Coronary artery (tissue), 2 donors: ENCODE data around the gene CCNJL.

Source experiments
- DNase-seq: peaks from one replicate; pipeline ENCODE4 v3.0.0-alpha.2; 2017; ENCODE audit warnings: low spot score
- H3K27ac ChIP-seq, 2 donors: fragments of 200-600 bp; sonication (generic); one replicate each; pipeline ENCODE4 v1.5.1; 2016 to 2019
- H3K4me3 ChIP-seq: fragments of 200-600 bp; sonication (generic); 2 replicates; pipeline ENCODE4 v1.5.1; 2016; ENCODE audit warnings: mild to moderate bottlenecking, moderate library complexity
- TF ChIP-seq, protein P1 (sequence below): fragments of 200-600 bp; sonication (generic); IDR thresholded peaks from one replicate; pipeline ENCODE4 v1.5.1; 2019; ENCODE audit warnings: antibody characterized with exemption

CCNJL gene

DNA sequence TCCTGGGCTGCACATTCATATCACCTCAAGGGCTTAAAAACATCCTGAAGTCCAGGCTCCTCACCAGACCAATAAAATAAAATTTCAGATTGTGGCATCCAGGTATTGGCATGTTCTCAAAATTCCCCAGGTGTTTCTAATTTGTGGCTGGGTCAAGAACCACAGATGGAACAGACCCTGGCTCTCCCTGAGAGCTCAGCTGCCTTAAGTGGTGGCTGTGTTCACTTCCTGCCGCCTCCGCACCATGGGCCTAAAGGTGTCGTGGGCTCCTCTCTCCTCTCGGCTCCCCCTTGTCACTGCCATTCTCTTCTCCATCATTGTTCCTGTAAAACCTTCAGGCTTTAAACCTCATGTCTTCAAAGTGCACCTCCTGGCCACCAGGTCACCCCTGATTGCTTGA lies 17.8 kb upstream of the CCNJL start:
- Histone ChIP-seq H3K4me3 (no peak overlapping the region), H3K27ac (no peak overlapping the region)
- no peak for DNase-seq
- TF ChIP-seq, protein P1, sequence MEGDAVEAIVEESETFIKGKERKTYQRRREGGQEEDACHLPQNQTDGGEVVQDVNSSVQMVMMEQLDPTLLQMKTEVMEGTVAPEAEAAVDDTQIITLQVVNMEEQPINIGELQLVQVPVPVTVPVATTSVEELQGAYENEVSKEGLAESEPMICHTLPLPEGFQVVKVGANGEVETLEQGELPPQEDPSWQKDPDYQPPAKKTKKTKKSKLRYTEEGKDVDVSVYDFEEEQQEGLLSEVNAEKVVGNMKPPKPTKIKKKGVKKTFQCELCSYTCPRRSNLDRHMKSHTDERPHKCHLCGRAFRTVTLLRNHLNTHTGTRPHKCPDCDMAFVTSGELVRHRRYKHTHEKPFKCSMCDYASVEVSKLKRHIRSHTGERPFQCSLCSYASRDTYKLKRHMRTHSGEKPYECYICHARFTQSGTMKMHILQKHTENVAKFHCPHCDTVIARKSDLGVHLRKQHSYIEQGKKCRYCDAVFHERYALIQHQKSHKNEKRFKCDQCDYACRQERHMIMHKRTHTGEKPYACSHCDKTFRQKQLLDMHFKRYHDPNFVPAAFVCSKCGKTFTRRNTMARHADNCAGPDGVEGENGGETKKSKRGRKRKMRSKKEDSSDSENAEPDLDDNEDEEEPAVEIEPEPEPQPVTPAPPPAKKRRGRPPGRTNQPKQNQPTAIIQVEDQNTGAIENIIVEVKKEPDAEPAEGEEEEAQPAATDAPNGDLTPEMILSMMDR, result no peak

DNA sequence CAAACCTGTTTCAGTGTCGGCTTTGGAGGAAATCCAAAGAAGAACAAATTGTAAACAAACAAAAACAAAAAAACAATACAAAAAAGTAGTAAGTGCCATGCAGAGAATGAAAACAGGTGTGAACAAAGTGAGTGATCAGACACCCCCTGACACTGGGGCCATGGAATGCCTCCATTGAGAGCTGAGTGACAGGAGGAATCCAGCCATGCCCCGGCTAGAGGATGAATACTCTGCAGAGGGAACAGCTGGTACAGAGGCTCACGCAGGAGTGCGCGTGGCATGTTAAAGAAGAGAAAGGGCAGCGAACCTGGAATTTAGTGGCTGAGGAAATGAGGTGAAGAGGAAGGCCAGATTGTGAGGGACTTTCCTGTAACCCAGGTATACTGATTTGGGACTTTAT lies 15.5 kb upstream of the CCNJL start:
- TF ChIP-seq, protein P1, result no peak
- no peak overlapping the region for H3K27ac ChIP-seq
- H3K4me3 ChIP-seq, result no peak overlapping the region
- DNase-seq, result no peak

DNA sequence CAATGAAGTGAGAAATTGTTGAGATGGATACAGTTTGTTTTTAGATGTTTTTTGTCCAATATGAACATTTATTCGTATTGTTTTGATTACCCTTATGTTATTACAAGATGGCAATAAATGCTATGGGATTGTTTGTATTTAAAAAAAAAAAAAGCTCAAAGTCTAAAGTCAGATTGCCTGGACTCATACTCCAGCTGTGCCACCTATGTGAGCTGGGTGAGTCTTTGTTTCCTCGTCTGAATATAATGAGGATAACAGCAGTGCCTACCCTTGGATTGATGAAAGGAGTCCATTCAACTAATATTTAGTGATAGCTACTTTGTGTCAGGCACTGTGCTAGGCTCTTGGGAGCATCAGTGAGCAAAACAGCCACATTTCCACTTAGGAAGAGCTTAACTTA lies 14.6 kb upstream of the CCNJL start:
- Histone ChIP-seq H3K4me3 (no peak overlapping the region), H3K27ac (no peak overlapping the region)
- TF ChIP-seq, protein P1, result no peak
- DNase-seq, result no peak

DNA sequence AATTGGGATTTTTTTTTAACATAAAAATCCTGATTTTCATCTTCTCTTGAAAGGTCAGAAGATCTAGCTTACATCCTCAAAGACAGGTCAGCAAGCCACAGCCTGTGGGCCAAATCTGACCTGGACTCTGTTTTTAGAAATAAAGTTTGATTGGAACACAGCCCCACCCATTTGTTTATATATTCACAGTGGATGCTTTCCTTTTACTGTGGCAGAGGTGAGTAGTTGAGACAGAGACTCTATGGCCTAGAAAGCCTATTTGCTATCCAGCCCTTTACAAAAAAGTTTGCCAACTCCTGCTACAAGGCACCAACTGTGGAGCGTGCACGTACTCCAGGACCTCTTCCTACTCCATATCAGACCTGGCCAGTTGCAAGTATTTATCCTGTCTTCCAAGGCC lies 13.4 kb upstream of the CCNJL start:
- Histone ChIP-seq H3K4me3 (no peak overlapping the region), H3K27ac (no peak overlapping the region)
- no peak for DNase-seq
- TF ChIP-seq, protein P1, result no peak

DNA sequence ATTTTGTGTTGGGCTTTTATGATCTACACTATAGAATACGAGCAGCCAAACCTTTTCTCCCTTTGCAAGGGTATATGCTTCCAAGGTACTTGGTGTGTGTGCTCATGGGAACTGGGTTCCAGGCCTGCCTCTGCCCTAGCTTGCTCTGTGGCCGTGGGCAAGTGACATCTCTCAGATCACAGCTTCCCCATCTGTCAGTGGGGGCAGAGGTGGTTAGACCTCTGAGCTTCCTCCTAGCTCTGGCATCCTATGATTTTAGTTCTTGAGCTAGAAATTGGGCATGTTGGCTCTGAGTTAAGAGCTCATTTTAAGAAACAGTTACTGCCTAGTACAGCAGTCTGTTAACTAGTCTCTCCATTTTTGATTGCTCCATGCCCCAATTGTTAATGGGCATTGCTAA lies 12.5 kb upstream of the CCNJL start:
- Histone ChIP-seq H3K4me3 (no peak overlapping the region), H3K27ac (no peak overlapping the region)
- TF ChIP-seq, protein P1, result no peak
- DNase-seq, result no peak

DNA sequence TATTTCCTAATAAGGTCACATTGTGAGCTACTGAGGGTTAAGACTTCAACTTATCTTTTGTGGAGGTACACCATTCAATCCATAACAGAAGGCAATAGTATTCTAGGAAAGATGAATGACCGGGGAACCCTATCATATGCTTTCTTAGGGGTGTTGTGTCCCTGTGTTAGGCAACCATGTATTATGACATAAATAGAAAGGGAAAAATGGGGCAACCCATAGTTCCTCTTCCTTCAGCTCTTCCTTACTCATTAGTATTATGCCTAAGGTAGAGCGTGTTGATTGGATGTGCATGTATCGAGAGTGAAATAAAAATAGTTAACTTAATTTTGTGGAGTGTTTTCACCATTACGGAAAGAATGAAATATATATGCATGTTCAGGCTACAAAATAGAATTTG lies 6.0 kb upstream of the CCNJL start:
- Histone ChIP-seq H3K4me3 (no peak overlapping the region), H3K27ac (no peak overlapping the region)
- no peak for DNase-seq
- TF ChIP-seq, protein P1, result no peak

GRCh38 chr5:160317434-160317833 lies 5.1 kb upstream of the CCNJL start:
- Histone ChIP-seq H3K4me3 (no peak overlapping the region), H3K27ac (no peak overlapping the region)
- TF ChIP-seq, protein P1, result no peak
- no peak for DNase-seq
